RWPE2 (cell line): Measurements from ENCODE around the gene MUSTN1.

Experiments used
- ATAC-seq: fragments of 200-7000 bp; cut with Tn5 transposase; 3 replicates; pipeline ENCODE4 v1.9.1; 2021; ENCODE audit warnings: low read depth
- DNase-seq: peaks from one replicate; pipeline ENCODE4 v3.0.0-alpha.2; 2020; ENCODE audit warnings: low spot score
- H3K27ac ChIP-seq: fragments of 450-650 bp; 2 replicates; pipeline ENCODE4 v1.5.1; 2017; ENCODE audit warnings: mild to moderate bottlenecking; ENCODE audit not compliant: poor library complexity, severe bottlenecking
- H3K27me3 ChIP-seq: fragments of 250-450 bp; sonication (Bioruptor Pico); 2 replicates; pipeline ENCODE4 v1.5.1; 2021; ENCODE audit warnings: mild to moderate bottlenecking, moderate library complexity; ENCODE audit not compliant: insufficient read depth, poor library complexity, severe bottlenecking
- H3K36me3 ChIP-seq: fragments of 250-450 bp; sonication (Bioruptor Pico); 2 replicates; pipeline ENCODE4 v1.5.1; 2020; ENCODE audit warnings: low read depth, mild to moderate bottlenecking, moderate library complexity
- H3K4me1 ChIP-seq: fragments of 250-450 bp; sonication (Bioruptor Pico); 2 replicates; pipeline ENCODE4 v1.5.1; 2021; ENCODE audit warnings: mild to moderate bottlenecking, moderate library complexity; ENCODE audit not compliant: insufficient read depth, poor library complexity, severe bottlenecking
- H3K4me3 ChIP-seq: fragments of 250-450 bp; sonication (Bioruptor Pico); 2 replicates; pipeline ENCODE4 v1.5.1; 2021; ENCODE audit warnings: mild to moderate bottlenecking, moderate library complexity; ENCODE audit not compliant: severe bottlenecking
- H3K9me3 ChIP-seq: fragments of 250-450 bp; sonication (Bioruptor Pico); 2 replicates; pipeline ENCODE4 v1.5.1; 2021; ENCODE audit warnings: mild to moderate bottlenecking, moderate library complexity; ENCODE audit not compliant: severe bottlenecking
- TF ChIP-seq, protein P1 (sequence below): fragments of 450-650 bp; IDR thresholded peaks from one replicate; pipeline ENCODE4 v1.5.1; 2017; ENCODE audit warnings: mild to moderate bottlenecking, moderate library complexity; ENCODE audit not compliant: poor library complexity, severe bottlenecking

MUSTN1 gene

DNA sequence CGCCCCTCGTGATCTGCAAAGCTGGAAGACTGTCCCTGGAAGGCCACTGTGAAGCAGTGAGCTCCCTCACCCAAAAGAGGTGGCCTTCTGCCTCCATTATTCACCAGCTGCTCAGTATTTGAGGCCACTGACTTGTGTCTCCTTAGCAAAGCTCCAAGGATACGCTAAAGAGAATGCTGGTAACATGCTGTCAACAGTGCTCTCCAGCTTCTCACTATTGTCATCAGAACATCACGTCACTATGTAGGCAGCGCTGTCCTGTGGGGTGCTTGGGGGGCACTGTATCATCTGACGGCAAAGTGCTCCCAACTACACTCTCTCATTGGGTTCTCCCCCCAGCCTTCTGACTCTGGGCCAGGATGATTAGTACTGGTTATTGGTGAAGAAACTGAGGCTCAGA lies 18.6 kb downstream of the MUSTN1 start:
- H3K9me3 ChIP-seq: no peaks in the 10 kb centered on the region
- no peaks in the 10 kb centered on the region for H3K36me3 ChIP-seq

DNA sequence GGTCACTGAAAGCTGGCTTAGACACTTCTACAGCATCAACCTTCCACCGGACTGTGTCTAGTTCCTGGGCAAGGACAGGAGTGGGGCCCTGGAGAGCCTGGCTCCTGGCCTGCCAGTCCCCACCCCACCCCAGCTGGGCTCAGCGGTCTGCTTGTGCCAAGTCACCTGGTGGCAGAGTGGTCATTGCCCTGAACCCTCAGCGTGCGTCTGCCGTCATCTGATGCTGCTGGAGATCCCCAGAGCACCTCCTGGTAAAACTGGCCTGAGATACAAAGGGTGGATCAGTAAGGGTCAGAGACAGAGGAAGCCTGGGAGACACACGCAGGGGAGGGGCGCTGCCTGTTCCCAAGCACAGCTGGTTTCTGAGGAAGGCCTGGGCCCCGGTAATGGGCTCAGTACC lies 21.0 kb downstream of the MUSTN1 start:
- Histone ChIP-seq H3K27me3 (no peaks in the 10 kb centered on the region), H3K4me1 (no peaks in the 10 kb centered on the region), H3K4me3 (no peak overlapping the region), H3K9me3 (no peaks in the 10 kb centered on the region), H3K27ac (no peak overlapping the region), H3K36me3 (no peaks in the 10 kb centered on the region)
- TF ChIP-seq, protein P1, sequence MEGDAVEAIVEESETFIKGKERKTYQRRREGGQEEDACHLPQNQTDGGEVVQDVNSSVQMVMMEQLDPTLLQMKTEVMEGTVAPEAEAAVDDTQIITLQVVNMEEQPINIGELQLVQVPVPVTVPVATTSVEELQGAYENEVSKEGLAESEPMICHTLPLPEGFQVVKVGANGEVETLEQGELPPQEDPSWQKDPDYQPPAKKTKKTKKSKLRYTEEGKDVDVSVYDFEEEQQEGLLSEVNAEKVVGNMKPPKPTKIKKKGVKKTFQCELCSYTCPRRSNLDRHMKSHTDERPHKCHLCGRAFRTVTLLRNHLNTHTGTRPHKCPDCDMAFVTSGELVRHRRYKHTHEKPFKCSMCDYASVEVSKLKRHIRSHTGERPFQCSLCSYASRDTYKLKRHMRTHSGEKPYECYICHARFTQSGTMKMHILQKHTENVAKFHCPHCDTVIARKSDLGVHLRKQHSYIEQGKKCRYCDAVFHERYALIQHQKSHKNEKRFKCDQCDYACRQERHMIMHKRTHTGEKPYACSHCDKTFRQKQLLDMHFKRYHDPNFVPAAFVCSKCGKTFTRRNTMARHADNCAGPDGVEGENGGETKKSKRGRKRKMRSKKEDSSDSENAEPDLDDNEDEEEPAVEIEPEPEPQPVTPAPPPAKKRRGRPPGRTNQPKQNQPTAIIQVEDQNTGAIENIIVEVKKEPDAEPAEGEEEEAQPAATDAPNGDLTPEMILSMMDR: no peak
- DNase-seq (no peak), ATAC-seq (no peak)

More for the DNA sequence above, 18.6 kb downstream of the MUSTN1 start:
- Histone ChIP-seq H3K4me3 (no peak overlapping the region), H3K4me1 (no peaks in the 10 kb centered on the region), H3K27me3 (no peaks in the 10 kb centered on the region), H3K27ac (no peak overlapping the region)
- ATAC-seq (no peak), DNase-seq (no peak)
- TF ChIP-seq, protein P1: no peak

DNA sequence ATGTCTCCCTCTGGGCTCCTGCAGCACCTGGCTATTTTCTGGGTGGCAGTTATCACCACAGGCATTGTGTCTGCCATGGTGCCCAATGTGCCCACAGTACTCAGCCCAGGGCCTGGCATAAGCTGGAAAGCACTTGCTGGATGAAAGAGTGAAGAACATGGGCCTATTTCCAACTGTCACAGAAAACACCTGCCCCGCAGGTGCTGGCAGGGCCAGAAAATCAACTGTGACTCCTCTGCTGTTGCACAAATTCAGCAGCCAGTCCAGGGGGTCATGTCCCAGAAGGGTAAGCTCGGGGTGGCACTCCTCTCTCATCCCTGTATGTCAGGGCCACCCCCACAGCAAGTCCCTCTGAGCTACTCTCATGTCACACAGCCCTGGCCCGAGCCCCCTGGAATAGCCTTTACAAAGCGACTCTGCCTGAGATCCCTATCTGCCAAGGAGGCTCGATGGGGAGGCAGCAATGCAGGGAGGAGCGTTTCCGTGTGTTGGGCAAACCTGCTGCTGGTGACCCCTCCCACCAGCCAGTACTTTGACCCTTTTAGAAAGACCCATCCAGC lies 23.3 kb downstream of the MUSTN1 start:
- no peaks in the 10 kb centered on the region for H3K36me3 ChIP-seq
- H3K9me3 ChIP-seq: no peaks in the 10 kb centered on the region
- DNase-seq (no peak), ATAC-seq (no peak)
- TF ChIP-seq, protein P1: no peak
- H3K4me3 ChIP-seq: no peak overlapping the region
- no peaks in the 10 kb centered on the region for H3K4me1 ChIP-seq
- no peak overlapping the region for H3K27ac ChIP-seq
- H3K27me3 ChIP-seq: no peaks in the 10 kb centered on the region

DNA sequence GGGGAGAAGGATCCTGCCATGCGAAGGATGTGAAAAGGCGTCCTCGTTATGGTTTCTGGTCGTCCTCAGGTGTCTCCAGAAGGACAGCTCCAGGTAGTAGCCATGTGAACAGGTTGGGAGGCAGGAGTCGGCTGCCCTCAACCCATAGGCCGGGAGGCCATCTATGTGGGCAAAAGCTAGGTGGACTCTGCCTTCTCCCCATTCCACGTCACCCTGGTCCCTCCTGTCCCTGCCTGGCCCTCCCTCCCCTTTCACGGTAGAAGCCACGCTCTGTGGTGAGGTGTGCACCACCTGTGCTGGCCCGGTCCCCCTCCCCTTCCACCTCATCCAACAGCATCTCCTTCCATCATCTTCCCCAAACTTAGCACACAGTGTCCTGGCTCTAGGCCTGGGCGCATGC lies 23.9 kb downstream of the MUSTN1 start:
- TF ChIP-seq, protein P1: no peak
- no peaks in the 10 kb centered on the region for H3K4me1 ChIP-seq
- H3K4me3 ChIP-seq: no peak overlapping the region
- H3K36me3 ChIP-seq: no peaks in the 10 kb centered on the region
- H3K27me3 ChIP-seq: no peaks in the 10 kb centered on the region
- ATAC-seq (no peak), DNase-seq (no peak)
- H3K27ac ChIP-seq: no peak overlapping the region
- no peaks in the 10 kb centered on the region for H3K9me3 ChIP-seq

DNA sequence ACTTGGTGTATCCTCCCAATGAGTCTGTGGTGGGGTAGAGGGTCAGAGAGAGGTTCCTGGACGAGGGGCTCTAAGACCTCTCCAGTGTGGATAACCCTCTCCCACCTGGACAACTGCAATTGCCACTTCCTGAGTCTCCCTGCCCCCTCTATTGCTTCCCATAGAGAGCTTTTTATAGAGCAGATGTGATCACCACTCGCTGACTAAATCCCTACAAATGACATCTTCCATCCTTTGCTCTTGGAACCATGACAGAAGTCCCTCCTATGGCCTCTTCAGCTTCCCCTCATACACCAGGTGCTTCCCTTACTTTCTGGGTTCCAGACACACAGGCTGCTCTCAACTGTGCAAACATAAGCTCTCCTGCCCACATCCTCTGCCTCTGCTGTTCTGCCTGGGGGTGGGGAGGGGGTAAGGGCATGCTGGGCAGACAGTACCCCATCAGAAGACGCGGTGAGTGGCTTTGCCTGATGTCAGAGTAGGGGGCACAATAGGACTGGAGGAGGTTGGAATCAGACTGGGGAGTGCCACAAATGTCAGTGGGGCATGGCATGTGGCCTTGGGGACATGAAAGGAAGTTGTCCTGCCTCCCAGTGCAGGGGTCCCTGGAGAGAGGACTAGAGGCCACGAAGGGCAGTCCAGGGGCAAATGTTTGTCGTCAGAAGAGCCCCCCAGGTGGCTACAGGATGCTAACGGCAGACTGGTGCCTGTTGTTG lies 25.0 kb downstream of the MUSTN1 start:
- no peaks in the 10 kb centered on the region for H3K27me3 ChIP-seq
- H3K36me3 ChIP-seq: no peaks in the 10 kb centered on the region
- H3K27ac ChIP-seq: no peak overlapping the region
- ATAC-seq (no peak), DNase-seq (no peak)
- TF ChIP-seq, protein P1: no peak
- no peak overlapping the region for H3K4me3 ChIP-seq
- H3K4me1 ChIP-seq: no peaks in the 10 kb centered on the region
- no peaks in the 10 kb centered on the region for H3K9me3 ChIP-seq
